ENCODE results near the gene TSPAN31.
"Not testable (repeated sequence)": the region's sequence is repeated elsewhere in the genome, so short reads cannot be mapped to it uniquely, and the experiment has no call there.

Gene TSPAN31, protein sequence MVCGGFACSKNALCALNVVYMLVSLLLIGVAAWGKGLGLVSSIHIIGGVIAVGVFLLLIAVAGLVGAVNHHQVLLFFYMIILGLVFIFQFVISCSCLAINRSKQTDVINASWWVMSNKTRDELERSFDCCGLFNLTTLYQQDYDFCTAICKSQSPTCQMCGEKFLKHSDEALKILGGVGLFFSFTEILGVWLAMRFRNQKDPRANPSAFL

GRCh38 chr12:57744777-57745484 lies at the start of gene TSPAN31:
Gene TSPAN31, plus strand, starts transcription at chr12:57745039. Its CDS starts 116 bp downstream, at chr12:57745155.
- peak; percentile 97 for DNase-seq

DNA sequence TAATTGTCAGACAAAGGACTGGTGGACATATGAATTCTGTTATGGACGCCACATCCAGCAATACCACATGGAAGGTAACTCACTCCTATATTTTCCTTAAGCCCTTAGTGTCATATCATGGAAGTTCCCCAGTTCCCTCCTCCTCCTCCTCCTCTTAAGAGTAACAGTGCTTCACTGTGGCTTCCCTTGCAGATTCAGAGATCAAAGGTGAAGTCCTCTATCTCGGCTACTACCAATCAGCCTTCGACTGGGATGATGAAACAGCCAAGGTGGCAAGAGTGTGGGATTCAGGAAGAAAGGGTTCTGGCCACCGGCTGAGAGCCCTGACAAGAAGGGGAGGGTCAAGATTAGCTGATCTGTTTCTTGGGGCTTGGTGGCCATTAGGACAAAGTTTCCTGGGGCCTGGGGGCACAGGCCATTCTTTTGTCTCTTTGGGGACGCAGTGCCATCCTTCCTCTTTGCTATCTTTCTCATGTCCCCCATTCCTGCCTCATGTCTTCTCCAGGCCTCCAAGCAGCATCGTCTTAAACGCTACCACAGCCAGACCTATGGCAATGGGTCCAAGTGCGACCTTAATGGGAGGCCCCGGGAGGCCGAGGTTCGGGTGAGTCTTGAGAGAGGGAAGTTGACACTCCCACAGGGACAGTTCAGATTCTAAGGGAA lies 48.9 kb upstream of the TSPAN31 start:
- DNase-seq, result no peak

DNA sequence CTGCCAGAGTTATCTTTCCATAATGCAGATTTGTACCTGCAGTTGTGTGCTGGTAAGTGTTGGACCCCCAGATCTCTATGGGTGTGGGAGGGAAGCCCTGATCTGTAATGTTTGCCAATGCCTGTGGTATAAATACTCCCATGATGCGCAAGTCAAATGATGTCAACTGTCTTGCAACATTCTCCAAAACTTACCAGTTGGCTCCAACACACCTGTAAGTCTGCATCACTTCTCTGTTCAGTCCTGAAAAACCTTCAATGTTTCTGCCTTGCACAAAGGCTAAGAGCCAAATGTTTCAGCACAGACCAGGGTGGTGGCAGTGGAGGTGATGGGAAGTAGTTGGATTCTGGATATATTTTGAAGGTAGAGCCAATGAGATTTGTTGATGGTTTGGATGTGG lies 47.8 kb upstream of the TSPAN31 start:
- DNase-seq, result no peak

DNA sequence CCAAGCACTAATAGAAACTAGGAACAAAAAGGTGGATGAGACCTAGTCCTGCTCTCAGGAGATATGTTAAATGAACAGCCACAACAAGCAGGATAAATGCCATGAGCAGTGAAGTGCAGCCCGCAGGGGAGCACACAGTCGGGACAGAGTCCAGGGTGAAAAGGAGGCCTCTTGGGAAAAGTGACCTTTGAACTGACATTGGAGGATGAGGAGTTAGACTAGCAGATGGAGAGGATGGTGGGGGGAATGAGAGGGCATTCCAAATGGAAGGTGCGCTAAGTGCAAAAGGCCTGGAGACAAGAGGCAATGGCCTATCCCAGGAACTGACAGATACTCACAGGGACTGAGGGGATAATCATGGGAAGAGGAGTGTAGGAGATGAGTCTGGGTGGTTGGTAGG lies 46.4 kb upstream of the TSPAN31 start:
- no peak for DNase-seq

DNA sequence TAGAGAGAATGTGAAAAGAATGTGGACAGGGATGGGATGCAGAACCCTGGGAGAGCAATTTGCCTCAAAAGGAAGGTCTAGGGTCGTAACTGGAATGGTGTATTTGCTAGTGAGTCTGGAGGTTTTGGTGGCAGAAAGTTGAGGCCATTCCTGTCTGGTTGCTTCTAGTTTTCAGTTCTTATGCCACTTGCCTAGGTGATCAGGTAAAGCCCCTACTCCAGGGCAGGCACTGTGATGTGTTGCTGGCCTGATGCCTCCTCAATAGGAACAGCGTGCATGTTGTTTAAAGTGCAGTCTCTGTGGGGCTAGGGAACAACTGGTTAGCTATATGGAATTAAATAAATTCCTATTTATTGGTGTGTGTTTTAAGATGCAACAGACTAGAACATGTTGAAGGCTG lies 44.5 kb upstream of the TSPAN31 start:
- DNase-seq, result no peak

GRCh38 chr12:57707250-57707649 lies 37.6 kb upstream of the TSPAN31 start:
- no peak for DNase-seq

DNA sequence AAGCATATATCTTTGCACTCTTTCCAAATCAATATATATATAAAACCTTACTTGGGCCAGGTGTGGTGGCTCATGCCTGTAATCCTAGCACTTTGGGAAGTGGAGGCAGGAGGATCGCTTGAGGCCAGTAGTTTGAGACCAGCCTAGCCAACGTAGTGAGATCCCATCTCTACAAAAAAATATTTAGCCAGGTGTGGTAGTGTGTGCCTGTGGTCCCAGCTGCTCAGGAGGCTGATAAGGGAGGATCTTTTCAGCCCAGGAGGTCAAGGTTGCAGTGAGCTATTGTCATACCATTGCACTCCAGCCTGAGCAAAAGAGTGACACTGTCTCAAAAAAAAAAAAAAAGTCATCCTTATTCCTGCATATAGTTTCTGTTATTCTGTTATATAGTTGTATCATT lies 36.5 kb upstream of the TSPAN31 start:
- no peak for DNase-seq

GRCh38 chr12:57712701-57713100 lies 32.1 kb upstream of the TSPAN31 start:
- no peak for DNase-seq

GRCh38 chr12:57713209-57713608 lies 31.6 kb upstream of the TSPAN31 start:
- no peak for DNase-seq

DNA sequence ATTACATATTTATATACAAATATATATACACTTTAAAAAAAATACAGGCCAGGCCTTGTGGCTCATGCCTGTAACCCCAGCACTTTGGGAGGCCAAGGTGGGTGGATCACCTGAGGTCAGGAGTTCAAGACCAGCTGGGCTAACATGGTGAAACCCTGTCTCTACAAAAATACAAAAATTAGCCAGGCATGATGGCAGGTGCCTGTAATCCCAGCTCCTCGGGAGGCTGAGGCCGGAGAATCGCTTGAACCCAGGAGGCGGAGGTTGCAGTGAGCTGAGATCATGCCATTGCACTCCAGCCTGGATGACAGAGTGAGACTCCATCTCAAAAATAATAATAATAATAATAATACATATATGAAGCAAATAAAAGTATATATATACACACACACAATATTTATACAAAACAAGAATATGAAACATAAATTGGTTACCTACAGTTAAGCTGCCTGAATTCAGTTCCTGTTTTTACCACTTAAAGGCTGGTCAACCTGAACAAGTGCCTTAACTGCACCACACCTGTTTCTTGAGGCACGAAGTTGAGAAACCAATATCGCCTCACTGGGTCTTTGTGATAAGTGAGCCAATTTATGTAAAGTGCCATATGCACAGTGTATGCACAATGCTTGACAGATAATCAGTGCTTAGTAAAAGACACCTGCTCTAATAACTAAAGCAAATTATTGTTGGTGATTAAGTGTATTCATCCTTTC lies 29.6 kb upstream of the TSPAN31 start:
- not testable (repeated sequence) for DNase-seq

DNA sequence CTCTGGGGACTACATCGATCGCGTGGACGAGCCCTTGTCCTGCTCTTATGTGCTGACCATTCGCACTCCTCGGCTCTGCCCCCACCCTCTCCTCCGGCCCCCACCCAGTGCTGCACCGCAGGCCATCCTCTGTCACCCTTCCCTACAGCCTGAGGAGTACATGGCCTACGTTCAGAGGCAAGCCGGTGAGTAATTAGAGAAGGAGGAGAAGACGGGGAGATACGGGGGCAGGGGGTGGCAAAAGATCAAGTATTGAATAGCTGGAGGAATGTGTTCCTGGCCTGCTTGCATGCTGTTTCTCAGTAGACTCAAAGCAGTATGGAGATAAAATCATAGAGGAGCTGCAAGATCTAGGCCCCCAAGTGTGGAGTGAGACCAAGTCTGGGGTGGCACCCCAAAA lies 29.1 kb upstream of the TSPAN31 start:
- no peak for DNase-seq

DNA sequence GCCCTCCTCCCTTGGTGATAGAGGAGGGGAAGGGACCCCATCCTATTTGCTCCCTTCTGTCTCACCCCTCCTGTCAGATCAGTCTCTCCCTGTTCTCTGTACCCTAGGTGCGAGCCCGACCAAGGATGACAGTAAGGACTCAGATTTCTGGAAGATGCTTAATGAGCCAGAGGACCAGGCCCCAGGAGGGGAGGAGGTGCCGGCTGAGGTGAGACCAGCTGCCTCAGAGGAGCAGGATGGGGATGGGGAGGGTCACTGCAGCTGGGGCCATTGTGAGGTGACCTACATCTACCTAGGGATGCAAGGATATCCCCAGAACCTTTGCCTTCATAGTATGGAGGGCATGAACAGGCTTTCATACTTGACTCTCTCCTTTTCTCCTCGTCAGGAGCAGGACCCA lies 28.5 kb upstream of the TSPAN31 start:
- no peak for DNase-seq

GRCh38 chr12:57717131-57717530 lies 27.7 kb upstream of the TSPAN31 start:
- no peak for DNase-seq

DNA sequence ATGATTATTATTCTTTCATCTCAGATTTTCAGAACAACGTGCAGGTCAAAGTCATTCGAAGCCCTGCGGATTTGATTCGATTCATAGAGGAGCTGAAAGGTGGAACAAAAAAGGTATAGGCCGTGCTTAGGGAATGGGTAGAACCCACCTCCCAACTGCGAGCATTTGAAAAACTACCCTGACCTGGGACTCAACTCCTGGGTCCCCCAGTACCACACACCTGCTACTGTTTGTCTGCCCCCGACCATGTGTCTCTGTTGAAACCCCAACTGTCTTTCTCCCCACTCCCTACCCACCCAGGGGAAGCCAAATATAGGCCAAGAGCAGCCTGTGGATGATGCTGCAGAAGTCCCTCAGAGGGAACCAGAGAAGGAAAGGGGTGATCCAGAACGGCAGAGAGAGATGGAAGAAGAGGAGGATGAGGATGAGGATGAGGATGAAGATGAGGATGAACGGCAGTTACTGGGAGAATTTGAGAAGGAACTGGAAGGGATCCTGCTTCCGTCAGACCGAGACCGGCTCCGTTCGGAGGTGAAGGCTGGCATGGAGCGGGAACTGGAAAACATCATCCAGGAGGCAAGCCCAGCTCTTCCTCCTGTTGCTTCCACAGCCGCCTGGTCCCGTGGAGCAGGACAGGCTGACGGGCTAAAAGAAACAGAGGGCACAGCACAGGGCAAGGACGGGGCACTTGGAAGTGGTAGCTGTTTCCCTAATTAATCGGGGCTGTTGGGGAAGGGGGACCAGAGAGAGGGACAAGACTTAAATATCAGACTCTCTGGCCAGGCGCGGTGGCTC lies 26.8 kb upstream of the TSPAN31 start:
- no peak for DNase-seq

GRCh38 chr12:57718641-57719528 lies 26.0 kb upstream of the TSPAN31 start:
- no peak for DNase-seq

- no peak for DNase-seq
These were observed 24.8 kb upstream of the TSPAN31 start for GRCh38 chr12:57719777-57720605.

GRCh38 chr12:57720606-57721595 lies 23.9 kb upstream of the TSPAN31 start:
- no peak for DNase-seq

GRCh38 chr12:57721846-57722608 lies 22.8 kb upstream of the TSPAN31 start:
- DNase-seq, result not testable (repeated sequence)
